Ishikawa (cell line): ENCODE measurements around the gene IL12A.

Experiments used
- CEBPB ChIP-seq: IDR thresholded peaks from 2 replicates; pipeline ENCODE4 v1.6.1; 2012
- CREB1 ChIP-seq: IDR thresholded peaks from 2 replicates; pipeline ENCODE4 v1.6.1; 2012; ENCODE audit warnings: low read depth
- EGR1 ChIP-seq: IDR thresholded peaks from 2 replicates; pipeline ENCODE4 v1.6.1; 2012
- FOXM1 ChIP-seq: IDR thresholded peaks from 2 replicates; pipeline ENCODE4 v1.6.1; 2012; ENCODE audit warnings: low read depth, borderline replicate concordance
- MAX ChIP-seq: IDR thresholded peaks from 2 replicates; pipeline ENCODE4 v1.6.1; 2012
- NFIC ChIP-seq: IDR thresholded peaks from 2 replicates; pipeline ENCODE4 v1.6.1; 2012
- RAD21 ChIP-seq: IDR thresholded peaks from 2 replicates; pipeline ENCODE4 v1.6.1; 2012; ENCODE audit warnings: low read depth
- REST ChIP-seq: IDR thresholded peaks from 2 replicates; pipeline ENCODE4 v1.6.1; 2012; ENCODE audit warnings: low read depth, mild to moderate bottlenecking
- TAF1 ChIP-seq: IDR thresholded peaks from 2 replicates; pipeline ENCODE4 v1.6.1; 2012; ENCODE audit warnings: low read depth, mild to moderate bottlenecking
- TCF12 ChIP-seq: IDR thresholded peaks from 2 replicates; pipeline ENCODE4 v1.6.1; 2012; ENCODE audit warnings: low read depth
- USF1 ChIP-seq: IDR thresholded peaks from 2 replicates; pipeline ENCODE4 v1.6.1; 2012
- YY1 ChIP-seq: IDR thresholded peaks from 2 replicates; pipeline ENCODE4 v1.6.1; 2012; ENCODE audit warnings: low read depth
- ZBTB7A ChIP-seq: IDR thresholded peaks from 2 replicates; pipeline ENCODE4 v1.6.1; 2012; ENCODE audit warnings: low read depth

The IL12A gene

GRCh38 chr3:159964166-159964973 is 24.3 kb upstream of the IL12A start:
- TF ChIP-seq TAF1, result no peak
- no peak for TF ChIP-seq RAD21
- TF ChIP-seq REST, result no peak

- TF ChIP-seq CEBPB (no peak), CREB1 (no peak), REST (0 out of 2 replicates have a peak, but pooled peaks have one; percentile 25), NFIC (no peak)
Observed at GRCh38 chr3:159971311-159971710, 17.3 kb upstream of the IL12A start.

- no peak for TF ChIP-seq YY1
- no peak for TF ChIP-seq REST
- TF ChIP-seq NFIC, result no peak
- no peak for TF ChIP-seq TAF1
- TF ChIP-seq CEBPB, result no peak
Observed at GRCh38 chr3:159977295-159977694, 11.3 kb upstream of the IL12A start.

- TF ChIP-seq FOXM1 (no peak), RAD21 (no peak), TAF1 (no peak), MAX (no peak), EGR1 (no peak), NFIC (no peak), REST (no peak), CEBPB (no peak)
Observed at GRCh38 chr3:159978353-159978752, 10.3 kb upstream of the IL12A start.

GRCh38 chr3:159978918-159979703 is 9.5 kb upstream of the IL12A start:
- TF ChIP-seq RAD21, result no peak
- no peak for TF ChIP-seq YY1
- TF ChIP-seq ZBTB7A, result no peak
- no peak for TF ChIP-seq TAF1
- TF ChIP-seq USF1, result no peak
- TF ChIP-seq TCF12, result no peak
- TF ChIP-seq FOXM1, result no peak
- no peak for TF ChIP-seq REST
- no peak for TF ChIP-seq CEBPB
- TF ChIP-seq NFIC, result no peak
- no peak for TF ChIP-seq MAX
